GM21515 (cell line): ENCODE results near the gene FAM221A.
"Not testable (repeated sequence)": the region's sequence is repeated elsewhere in the genome, so short reads cannot be mapped to it uniquely, and the experiment has no call there.

Experiments
- ATAC-seq: cut with Tn5 transposase; IDR thresholded peaks from one replicate; pipeline ENCODE4 v1.9.1; 2021; ENCODE audit not compliant: unreplicated experiment

The FAM221A gene

GRCh38 chr7:23700046-23700445, 20.0 kb downstream of the FAM221A start:
- no peak for ATAC-seq

GRCh38 chr7:23709081-23709750, 29.2 kb downstream of the FAM221A start:
- ATAC-seq: no peak

GRCh38 chr7:23710000-23710399, 30.0 kb downstream of the FAM221A start, which contains the start of gene STK31:
TSS of gene STK31 (plus strand) at chr7:23710219. CDS start at chr7:23710286, 67 bp downstream.
- ATAC-seq: no peak

DNA sequence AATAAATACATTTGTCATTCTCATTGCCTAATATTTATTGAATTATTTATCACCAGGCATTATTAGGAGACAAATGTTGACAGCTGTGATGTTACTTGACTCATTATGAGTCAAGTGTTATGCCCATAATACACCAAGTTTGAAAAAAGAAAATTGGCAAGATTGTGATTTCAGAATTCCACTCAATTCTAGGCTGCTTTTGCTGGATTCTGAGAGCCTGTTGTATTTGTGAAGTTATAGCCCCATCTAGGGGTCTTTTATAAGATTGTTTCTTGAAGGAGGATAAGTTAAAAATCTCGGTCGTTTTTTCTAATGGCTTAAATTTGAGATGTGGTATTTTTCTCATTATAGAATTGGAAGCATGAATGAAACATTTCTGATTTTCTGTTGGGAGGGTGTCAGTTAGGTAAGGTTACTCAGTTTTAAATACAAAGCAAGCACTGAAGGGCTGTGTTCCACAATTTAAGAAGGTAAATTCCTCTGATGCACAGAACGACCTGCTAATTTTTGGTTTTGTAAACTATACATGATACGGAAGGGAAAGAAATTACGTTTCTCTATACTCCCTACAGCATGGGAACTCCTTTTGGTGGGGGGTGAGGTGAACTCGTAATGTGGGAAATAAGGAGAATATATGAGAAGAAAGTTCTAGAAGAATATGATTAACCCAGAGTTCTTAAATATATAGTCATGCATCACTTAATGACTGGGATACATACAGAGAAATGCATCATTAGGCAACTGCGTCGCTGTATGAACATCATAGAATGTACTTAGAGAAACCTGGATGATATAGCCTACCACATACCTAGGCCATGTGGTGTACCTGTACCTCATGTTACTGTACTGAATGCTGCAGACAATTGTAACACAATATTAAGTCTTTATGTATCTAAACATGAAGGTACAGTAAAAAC, 32.6 kb downstream of the FAM221A start:
- ATAC-seq: no peak

GRCh38 chr7:23713285-23714149, 33.5 kb downstream of the FAM221A start:
- ATAC-seq: no peak

DNA sequence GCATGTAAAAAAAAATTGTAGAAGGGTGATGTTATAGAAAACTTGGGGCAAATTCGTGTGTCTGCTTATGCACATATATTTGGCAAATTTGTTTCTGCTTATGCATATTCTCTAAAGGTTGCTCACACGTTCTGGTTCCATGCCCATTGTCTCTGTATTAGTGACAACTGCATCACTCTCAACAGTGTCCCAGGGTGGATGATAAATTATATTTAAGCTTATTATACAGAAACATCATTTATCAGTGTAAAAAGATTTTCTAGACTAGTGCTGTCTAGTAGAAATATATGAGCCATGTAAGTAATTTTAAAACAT, 34.1 kb downstream of the FAM221A start:
- no peak for ATAC-seq

DNA sequence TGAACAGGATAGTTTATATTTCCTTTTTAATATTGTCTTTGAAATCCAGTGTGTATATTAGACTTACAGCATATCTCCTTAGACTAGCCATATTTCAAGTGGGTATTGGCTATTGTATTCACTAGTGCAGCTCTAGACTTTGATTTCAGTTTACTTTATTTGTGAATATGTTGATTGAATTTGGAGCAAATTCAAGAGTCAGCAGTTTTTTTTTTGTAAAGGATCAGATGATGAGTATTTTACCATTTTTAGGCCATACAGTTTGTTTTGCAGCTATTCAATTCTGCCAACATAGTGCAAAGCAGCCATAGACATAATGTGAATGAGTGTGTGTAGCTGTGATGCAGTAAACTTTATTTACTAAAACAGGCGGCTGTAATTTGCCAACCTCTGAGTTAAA, 34.6 kb downstream of the FAM221A start:
- ATAC-seq: no peak

DNA sequence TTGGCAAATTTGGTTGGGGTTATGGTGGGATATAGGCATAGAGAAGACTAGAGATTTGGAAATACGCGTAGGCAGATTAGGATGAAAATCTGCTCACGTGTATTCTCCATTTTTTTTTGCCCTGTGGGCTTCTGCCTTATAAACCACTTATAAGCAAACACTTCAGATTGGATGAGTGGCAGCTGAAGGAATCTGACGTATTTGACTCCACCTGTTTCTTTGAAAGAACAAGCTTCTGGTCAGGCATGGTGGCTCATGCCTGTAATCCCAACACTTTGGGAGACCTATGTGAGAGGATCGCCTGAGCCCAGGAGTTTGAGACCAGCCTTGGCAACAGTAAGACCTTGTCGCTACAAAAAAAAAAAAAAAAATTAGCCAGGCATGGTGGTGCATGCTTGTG, 35.1 kb downstream of the FAM221A start:
- ATAC-seq: no peak

DNA sequence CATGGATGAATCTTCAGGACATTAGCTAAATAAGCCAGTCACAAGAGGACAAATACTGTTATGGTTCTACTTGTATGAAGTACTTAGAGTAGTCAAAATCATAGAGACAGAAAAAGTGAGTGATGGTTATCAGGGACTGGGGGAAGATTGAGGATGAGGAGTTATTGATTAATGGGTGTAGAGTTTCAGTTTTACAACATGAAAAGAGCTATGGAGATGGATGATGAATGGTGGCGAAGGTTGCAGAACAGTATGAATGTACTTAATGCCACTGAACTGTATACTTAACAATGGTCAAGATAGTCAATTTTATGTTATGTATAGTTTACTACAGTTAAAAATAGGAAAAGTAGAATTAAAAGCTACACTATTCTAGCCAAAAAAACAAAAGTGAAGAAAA, 37.8 kb downstream of the FAM221A start:
- ATAC-seq: no peak

DNA sequence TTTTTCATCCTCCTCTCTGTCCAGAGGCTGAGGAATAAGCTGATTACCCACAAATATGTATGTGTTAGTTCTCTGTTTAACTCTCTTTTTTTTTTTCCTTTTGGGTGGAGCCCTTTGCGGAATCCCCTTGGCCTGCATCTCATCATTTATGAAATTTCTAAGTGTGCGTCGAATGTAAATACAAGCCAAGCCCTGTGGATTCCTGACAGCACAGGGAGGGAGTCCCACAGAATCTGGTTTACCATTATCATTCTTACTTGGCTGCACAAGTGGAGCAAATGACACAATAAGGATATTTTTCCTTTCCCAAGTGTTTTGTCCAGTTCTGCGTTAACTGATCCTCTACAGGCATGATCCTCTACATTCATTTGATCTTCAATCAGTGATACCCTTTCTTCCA, 41.5 kb downstream of the FAM221A start:
- no peak for ATAC-seq

DNA sequence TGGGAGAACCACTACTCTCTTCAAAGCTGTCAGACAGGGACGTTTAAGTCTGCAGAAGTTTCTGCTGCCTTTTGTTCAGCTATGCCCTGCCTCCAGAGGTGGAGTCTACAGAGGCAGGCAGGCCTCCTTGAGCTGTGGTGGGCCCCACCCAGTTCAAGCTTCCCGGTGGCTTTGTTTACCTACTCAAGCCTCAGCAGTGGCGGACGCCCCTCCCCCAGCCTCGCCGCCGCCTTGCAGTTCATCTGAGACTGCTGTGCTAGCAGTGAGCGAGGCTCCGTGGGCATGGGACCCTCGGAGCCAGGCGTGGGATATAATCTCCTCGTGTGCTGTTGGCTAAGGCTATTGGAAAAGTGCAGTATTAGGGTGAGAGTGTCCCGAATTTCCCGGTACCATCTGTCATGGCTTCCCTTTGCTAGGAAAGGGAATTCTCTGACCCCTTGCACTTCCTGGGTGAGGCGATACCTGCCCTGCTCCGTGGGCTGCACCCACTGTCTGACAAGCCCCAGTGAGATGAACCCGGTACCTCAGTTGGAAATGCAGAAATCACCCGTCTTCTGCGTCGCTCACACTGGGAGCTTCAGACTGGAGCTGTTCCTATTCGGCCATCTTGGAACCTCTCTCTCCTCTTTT, 42.7 kb downstream of the FAM221A start:
- ATAC-seq: not testable (repeated sequence)

DNA sequence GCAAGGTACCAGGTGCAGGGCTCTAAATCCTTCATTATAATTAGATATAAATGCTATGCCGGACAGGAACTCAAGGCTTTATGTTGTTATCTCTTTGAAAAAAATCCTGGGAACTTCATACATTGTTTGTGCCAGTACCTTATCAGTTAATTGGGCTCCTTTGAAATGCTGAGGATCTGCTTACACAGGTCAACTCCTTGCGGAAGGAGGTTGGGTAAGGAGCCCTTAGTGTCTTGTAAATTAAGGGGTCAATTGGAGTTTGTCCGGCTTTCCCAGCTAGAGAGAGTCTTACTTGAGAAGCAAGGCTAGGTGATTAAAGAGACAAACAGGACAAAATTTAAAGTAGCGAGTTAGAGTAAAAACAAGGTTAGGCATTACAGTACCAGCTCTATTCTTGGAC, 44.1 kb downstream of the FAM221A start:
- ATAC-seq: not testable (repeated sequence)

GRCh38 chr7:23742051-23742450, 62.1 kb downstream of the FAM221A start:
- ATAC-seq: no peak

DNA sequence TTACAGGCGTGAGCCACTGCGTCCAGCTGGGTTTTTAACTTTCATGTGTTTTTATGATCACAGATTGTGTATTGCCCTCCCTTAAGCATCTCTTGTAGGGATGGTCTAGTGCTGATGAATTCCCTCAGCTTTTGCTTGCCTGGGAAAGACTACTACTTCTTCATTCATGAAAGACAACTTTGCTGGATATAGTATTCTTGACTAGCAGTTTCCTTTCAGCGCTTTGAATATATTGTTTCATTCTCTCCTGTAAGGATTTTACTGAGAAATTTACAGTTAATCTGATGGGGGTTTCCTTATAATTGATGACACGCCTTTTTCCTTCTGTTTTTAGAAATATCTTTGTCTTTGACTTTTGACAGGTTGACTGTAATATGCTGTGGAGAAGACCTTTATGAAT, 63.2 kb downstream of the FAM221A start:
- ATAC-seq: no peak

DNA sequence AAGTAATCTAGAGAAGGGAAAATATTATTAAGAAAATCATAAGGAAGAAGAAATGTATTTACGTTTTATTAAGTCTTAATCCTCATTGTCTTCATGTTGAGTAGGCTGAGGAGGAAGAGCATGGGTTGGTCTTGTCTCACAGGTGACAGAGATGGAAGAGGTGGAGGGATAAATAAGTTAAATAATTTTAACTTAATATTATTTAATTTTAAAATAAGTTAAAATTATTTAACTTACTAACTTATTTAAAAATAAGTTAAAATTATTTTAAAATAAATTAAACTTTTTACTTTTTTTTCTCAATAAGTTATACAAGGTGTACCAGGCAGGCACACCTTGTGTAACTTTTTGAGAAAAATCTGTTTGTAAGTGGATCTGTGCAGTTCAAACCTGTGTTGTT, 66.6 kb downstream of the FAM221A start:
- no peak for ATAC-seq

DNA sequence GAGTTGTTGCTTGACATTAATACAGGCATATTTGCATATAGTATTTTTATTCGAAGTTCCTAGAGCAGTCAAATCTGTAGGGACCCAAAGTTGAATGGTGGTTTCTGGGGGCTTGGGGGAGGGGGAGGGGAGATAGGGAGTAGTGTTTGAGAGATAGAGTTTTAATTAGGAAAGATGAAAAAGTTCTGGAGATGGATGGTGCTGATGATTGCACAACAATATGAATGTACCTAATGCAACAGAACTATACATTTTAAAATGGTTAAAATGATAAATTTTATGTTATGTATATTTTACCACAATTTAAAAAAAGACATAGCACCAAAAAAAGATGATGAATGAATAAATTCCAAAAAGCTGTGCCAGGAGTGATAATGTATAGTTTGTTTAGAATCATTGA, 71.9 kb downstream of the FAM221A start:
- no peak for ATAC-seq
